Ascending aorta (tissue), 2 donors: ENCODE data around the gene SLC25A21. TPM values are rescaled to one million over a fixed set of nuclear protein-coding genes. Genes with fewer than 3 reads are reported as not detected.

Experiments used
- DNase-seq, 2 donors: peaks; one replicate each; pipeline ENCODE4 v3.0.0-alpha.2; 2019; ENCODE audit warnings: low spot score in 2 of 2
- H3K27ac ChIP-seq, 2 donors: fragments of 200-600 bp; sonication (generic); one replicate each; pipeline ENCODE4 v1.5.1; 2016 to 2017; ENCODE audit warnings: mild to moderate bottlenecking in 1 of 2
- H3K27me3 ChIP-seq: fragments of 200-600 bp; sonication (generic); one replicate; pipeline ENCODE4 v1.5.1; 2017
- H3K36me3 ChIP-seq, 2 donors: fragments of 200-600 bp; sonication (generic); one replicate each; pipeline ENCODE4 v1.5.1; 2016
- H3K4me1 ChIP-seq, 2 donors: fragments of 200-600 bp; sonication (generic); one replicate each; pipeline ENCODE4 v1.5.1; 2016 to 2017; ENCODE audit warnings: mild to moderate bottlenecking in 1 of 2
- H3K4me3 ChIP-seq, 2 donors: fragments of 200-600 bp; sonication (generic); one replicate each; pipeline ENCODE4 v1.5.1; 2016 to 2017; ENCODE audit warnings: mild to moderate bottlenecking in 1 of 2
- H3K9me3 ChIP-seq, 2 donors: fragments of 200-600 bp; sonication (generic); one replicate each; pipeline ENCODE4 v1.5.1; 2016
- CTCF ChIP-seq, 3 experiments: fragments of 200-600 bp in 2 of 3; fragments of 450-650 bp in 1 of 3; sonication (generic) in 2 of 3; IDR thresholded peaks; one replicate each; pipeline ENCODE4 v1.5.1; 2016 to 2019; ENCODE audit warnings: antibody characterized with exemption in 3 of 3, mild to moderate bottlenecking in 1 of 3, moderate library complexity in 1 of 3
- intact Hi-C: fragments of 100-400 bp; cut with DNase I; formaldehyde crosslinking; loops from one replicate; pipeline ENCODE4 v1.15.1; 2023
- total RNA-seq: library from RNA; depleted of rRNA; stranded (reverse); fragments of >200 nt; gene quantifications from one replicate; pipeline ENCODE4 v1.1.0, GENCODE V29; 2016

The SLC25A21 gene
- total RNA-seq, 1 donor from 2014 or later, result not detected

- no peak overlapping the region for H3K4me3 ChIP-seq
- no peaks in the 10 kb centered on the region for H3K9me3 ChIP-seq
- no peaks in the 10 kb centered on the region for H3K36me3 ChIP-seq
- no peaks in the 10 kb centered on the region for H3K27me3 ChIP-seq
- H3K4me1 ChIP-seq, result peaks cover 0 to 3% of the 10 kb centered on the region in 2 donors
- intact Hi-C loops, result no loop called here
- TF ChIP-seq CTCF (IDR thresholded peaks at IDR 0.05), result no peak
- DNase-seq, result no peak
- H3K27ac ChIP-seq, result no peak overlapping the region
Observed at GRCh38 chr14:37045340-37046061, 126.9 kb downstream of the SLC25A21 start.

DNA sequence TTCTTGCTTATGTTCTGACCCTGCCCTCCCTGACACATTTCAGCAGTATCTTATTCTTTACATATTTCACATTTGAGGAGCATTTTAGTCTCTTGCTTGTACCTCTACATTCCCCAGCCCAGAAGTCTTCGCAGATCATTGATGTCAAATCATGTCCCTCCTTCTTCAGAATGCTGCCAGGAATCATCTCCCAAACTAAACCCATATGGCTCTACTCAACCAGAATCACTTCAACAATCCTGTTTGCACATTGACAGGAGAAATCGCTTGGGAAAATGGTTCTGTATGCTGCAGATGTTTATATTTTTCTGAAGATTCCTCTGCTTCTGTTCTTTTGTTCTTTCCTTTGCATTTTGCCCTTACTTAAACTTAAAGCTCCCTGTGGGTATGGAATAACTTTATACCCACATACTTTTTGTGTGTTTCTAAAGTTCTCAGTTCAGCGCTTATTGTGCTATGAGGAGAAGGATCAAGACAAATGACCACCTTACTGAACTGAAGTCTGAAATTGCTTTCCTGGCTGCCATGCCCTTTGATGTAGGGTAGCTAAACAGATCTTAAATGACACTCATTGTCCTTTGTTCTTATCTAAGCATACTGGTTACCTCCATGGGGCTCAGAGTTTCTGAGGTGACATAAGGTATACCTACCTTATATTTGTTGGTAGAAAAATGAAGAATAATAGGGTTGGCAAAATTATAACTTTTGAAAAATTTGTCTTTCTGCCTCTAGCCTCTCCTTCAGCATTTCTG, 134.6 kb downstream of the SLC25A21 start:
- intact Hi-C loops, result loop anchor here (5.0 kb wide), 2 partner anchors 66 to 84 kb away; no protein-coding TSS in a partner anchor
- no peaks in the 10 kb centered on the region for H3K36me3 ChIP-seq

DNA sequence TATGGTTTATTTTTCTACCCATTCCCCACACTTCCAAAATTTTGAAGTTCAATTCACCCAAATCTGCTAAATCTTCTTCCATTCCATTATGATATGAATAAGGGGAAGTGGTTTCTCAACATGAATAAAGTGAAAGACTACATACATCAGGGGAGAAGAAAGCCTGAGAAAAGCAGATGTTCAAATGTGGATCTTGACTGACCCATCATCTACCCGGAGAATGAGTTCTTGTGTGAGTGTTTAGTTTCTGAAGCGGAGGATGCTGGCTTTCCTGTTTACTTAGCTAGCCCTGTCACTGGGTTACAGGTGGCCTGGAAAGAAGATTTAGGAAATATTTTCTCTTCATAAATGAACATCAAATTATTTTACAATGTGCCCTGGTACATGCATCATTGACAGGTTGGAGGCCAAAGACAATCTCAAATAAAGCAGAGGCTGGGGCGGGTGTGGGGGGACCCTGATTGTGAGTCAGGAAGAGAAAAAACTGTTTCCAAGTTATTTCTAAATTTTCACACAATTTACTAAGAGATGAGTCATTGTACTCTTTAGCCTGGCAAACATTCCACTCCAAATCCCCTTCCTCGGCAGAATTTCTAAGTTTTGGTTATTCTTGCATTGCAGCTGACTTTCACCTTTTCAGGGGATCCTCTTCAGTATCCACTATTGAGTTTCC, 135.6 kb downstream of the SLC25A21 start:
- no peak for DNase-seq
- peak overlapping the region; percentile 87 to 93 for H3K27ac ChIP-seq

More for the DNA sequence above, 134.6 kb downstream of the SLC25A21 start:
- Histone ChIP-seq H3K27ac (no peak overlapping the region), H3K4me1 (peaks cover 3 to 21% of the 10 kb centered on the region in 2 donors), H3K9me3 (no peaks in the 10 kb centered on the region), H3K4me3 (no peak overlapping the region), H3K27me3 (no peaks in the 10 kb centered on the region)
- DNase-seq, result no peak
- TF ChIP-seq CTCF (IDR thresholded peaks at IDR 0.05), result no peak

GRCh38 chr14:37035401-37035800, 137.0 kb downstream of the SLC25A21 start:
- peaks cover 3 to 21% of the 10 kb centered on the region in 2 donors for H3K4me1 ChIP-seq
- no peaks in the 10 kb centered on the region for H3K36me3 ChIP-seq
- no peaks in the 10 kb centered on the region for H3K27me3 ChIP-seq
- intact Hi-C loops, result loop anchor here (2.0 to 5.0 kb wide), 3 partner anchors 39 to 87 kb away; no protein-coding TSS in a partner anchor
- peak overlapping the region; percentile 87 to 93 for H3K27ac ChIP-seq
- TF ChIP-seq CTCF (IDR thresholded peaks at IDR 0.05), result no peak
- H3K9me3 ChIP-seq, result no peaks in the 10 kb centered on the region
- peak overlapping the region in 1 of 2 donors; percentile 17 for H3K4me3 ChIP-seq
- no peak for DNase-seq

More for the DNA sequence above, 135.6 kb downstream of the SLC25A21 start:
- H3K36me3 ChIP-seq, result no peaks in the 10 kb centered on the region
- H3K4me3 ChIP-seq, result no peak overlapping the region
- H3K27me3 ChIP-seq, result no peaks in the 10 kb centered on the region
- peaks cover 3 to 21% of the 10 kb centered on the region in 2 donors for H3K4me1 ChIP-seq
- H3K9me3 ChIP-seq, result no peaks in the 10 kb centered on the region
- TF ChIP-seq CTCF (IDR thresholded peaks at IDR 0.05), result no peak
- intact Hi-C loops, result loop anchor here (5.0 kb wide), 2 partner anchors 65 to 85 kb away; no protein-coding TSS in a partner anchor
